K562 (cell line): ENCODE data around the gene MYO3B. TPM values are rescaled to one million over a fixed set of nuclear protein-coding genes. Genes with fewer than 3 reads are reported as not detected.

Experiments used
- ELF1 ChIP-seq: fragments of 200-800 bp; sonication (Bioruptor generic); IDR thresholded peaks from 2 replicates; pipeline ENCODE4 v1.6.1; 2016; ENCODE audit warnings: missing genetic modification characterization, missing compliant biosample characterization
- MTA3 ChIP-seq: fragments of 450-650 bp; formaldehyde crosslinking; IDR thresholded peaks from 2 replicates; pipeline ENCODE4 v1.6.1; 2017; ENCODE audit warnings: mild to moderate bottlenecking, borderline replicate concordance
- SOX6 ChIP-seq: fragments of 450-650 bp; IDR thresholded peaks from 2 replicates; pipeline ENCODE4 v1.6.1; 2014; ENCODE audit warnings: mild to moderate bottlenecking
- VEZF1 ChIP-seq: fragments of 200-800 bp; sonication (Bioruptor generic); IDR thresholded peaks from 2 replicates; pipeline ENCODE4 v1.6.1; 2017; ENCODE audit warnings: missing genetic modification characterization, missing compliant biosample characterization
- ZBTB40 ChIP-seq, 2 experiments: fragments of 450-650 bp in 1 of 2; sonication (generic) in 1 of 2; formaldehyde crosslinking in 1 of 2; IDR thresholded peaks; 2 replicates each; pipeline versions ENCODE4 v1.7.1 to v1.9.0; 2016 to 2022; ENCODE audit warnings: inconsistent platforms in 1 of 2, mild to moderate bottlenecking in 1 of 2, missing genetic modification reagents in 1 of 2
- ZC3H11A ChIP-seq: IDR thresholded peaks from 2 replicates; pipeline ENCODE4 v1.6.1; 2012; ENCODE audit warnings: low read depth, low read length, improper control_type of control experiment
- ZMIZ1 ChIP-seq, 2 experiments: fragments of 150-350 bp in 1 of 2; IDR thresholded peaks; 2 replicates each; pipeline ENCODE4 v1.6.1; 2012 to 2016; ENCODE audit warnings: low read depth in 2 of 2, low read length in 2 of 2, mild to moderate bottlenecking in 1 of 2, moderate library complexity in 1 of 2
- ZNF639 ChIP-seq, 2 experiments: fragments of 200-800 bp in 1 of 2; sonication (Bioruptor generic) in 1 of 2; sonication (generic) in 1 of 2; formaldehyde crosslinking in 1 of 2; IDR thresholded peaks in 1 of 2; conservative IDR thresholded peaks in 1 of 2; 2 replicates each; pipeline versions ENCODE4 v1.5.0 to v1.6.1; 2016 to 2020; ENCODE audit warnings: missing compliant biosample characterization in 1 of 2, missing genetic modification characterization in 1 of 2, missing genetic modification reagents in 1 of 2
- polyA plus RNA-seq, 8 experiments: library from polyadenylated mRNA; depleted of rRNA in 4 of 8; stranded (reverse) in 5 of 8; unstranded in 3 of 8; fragments of >200 nt; fragmentation: Nextera tagmentation in 2 of 8; fragmentation: Illumina TruSeq in 1 of 8; extraction: Ambion mirVana in 2 of 8; extraction: Trizol in 1 of 8; gene quantifications; 2 replicates each; pipeline versions ENCODE4 v1.2.1 to v1.2.3, GENCODE V29; 2011 to 2014; ENCODE audit warnings: inconsistent platforms in 1 of 8, missing spikeins in 1 of 8
- total RNA-seq, 7 experiments: library from RNA; depleted of rRNA in 6 of 7; stranded (reverse); fragments of >200 nt in 6 of 7; fragmentation: Illumina TruSeq in 2 of 7; extraction: Trizol in 2 of 7; gene quantifications; 2 replicates each; pipeline versions ENCODE4 v1.2.1 to v1.2.3, GENCODE V29; 2011 to 2021; ENCODE audit warnings: low replicate concordance in 1 of 7

MYO3B gene
- total and polyA plus RNA-seq, 9 of the 15 experiments (the other 6 are each of a cell fraction or from before 2014, with no cell fraction given), result 2.7 to 6.5 (median 3.6) TPM

- TF ChIP-seq ZNF639 (CRISPR knock-in tag; conservative IDR thresholded peaks at IDR 0.05 in 1 of 2, IDR thresholded peaks at IDR 0.05 in 1 of 2), result 0 out of 4 replicates have a peak, but pooled peaks of 1 of the 2 experiments have one; percentile 24
- TF ChIP-seq VEZF1 (CRISPR knock-in tag), result peak; percentile 15; the same call in 1 of the 2 replicates
- TF ChIP-seq ZMIZ1 (IDR thresholded peaks at IDR 0.05; ENCODE audit: low read depth in 2 of 2, low read length in 2 of 2), result no peak
- TF ChIP-seq ZBTB40 (IDR thresholded peaks at IDR 0.05), result peak; percentile 57; the same call in 1 of the 2 replicates
- no peak for TF ChIP-seq ZBTB40 (CRISPR knock-in tag; IDR thresholded peaks at IDR 0.05)
- peak; percentile 74 for TF ChIP-seq SOX6
- no peak for TF ChIP-seq ELF1
- 0 out of 2 replicates have a peak, but pooled peaks have one; percentile 37 for TF ChIP-seq MTA3
- no peak for TF ChIP-seq ZC3H11A
Measured at GRCh38 chr2:170270278-170270864, 92.4 kb downstream of the MYO3B start (continued).
